Left ventricle myocardium superior (tissue), 1 donor: Measurements from ENCODE around the gene PAX2. TPM values are rescaled to one million over a fixed set of nuclear protein-coding genes. Genes with fewer than 3 reads are reported as not detected.

Experiments used
- ATAC-seq: fragments of 200-7000 bp; cut with Tn5 transposase; one replicate; pipeline ENCODE4 v1.9.1; 2020; ENCODE audit warnings: mild to moderate bottlenecking, moderate library complexity
- DNase-seq: peaks from one replicate; pipeline ENCODE4 v3.0.0-alpha.2; 2020
- intact Hi-C: fragments of 100-400 bp; cut with micrococcal nuclease; formaldehyde crosslinking; loops from one replicate; pipeline ENCODE4 v1.11.0; 2022
- total RNA-seq: library from RNA; stranded (reverse); fragmentation: NEBNext Ultra II Directional; extraction: Animal tissue kit (Norgen Biotek cat#: 25700); gene quantifications from one replicate; pipeline ENCODE4 v1.2.1, GENCODE V29; 2021
- donor health status: DM: no; HTN: yes; CAD: no; lungs with severe emphysema.

The PAX2 gene
- total RNA-seq, 1 donor from 2014 or later: not detected

GRCh38 chr10:100776671-100777070 lies 31.3 kb downstream of the PAX2 start:
- ATAC-seq (no peak), DNase-seq (no peak)
- intact Hi-C loops: no loop called here

DNA sequence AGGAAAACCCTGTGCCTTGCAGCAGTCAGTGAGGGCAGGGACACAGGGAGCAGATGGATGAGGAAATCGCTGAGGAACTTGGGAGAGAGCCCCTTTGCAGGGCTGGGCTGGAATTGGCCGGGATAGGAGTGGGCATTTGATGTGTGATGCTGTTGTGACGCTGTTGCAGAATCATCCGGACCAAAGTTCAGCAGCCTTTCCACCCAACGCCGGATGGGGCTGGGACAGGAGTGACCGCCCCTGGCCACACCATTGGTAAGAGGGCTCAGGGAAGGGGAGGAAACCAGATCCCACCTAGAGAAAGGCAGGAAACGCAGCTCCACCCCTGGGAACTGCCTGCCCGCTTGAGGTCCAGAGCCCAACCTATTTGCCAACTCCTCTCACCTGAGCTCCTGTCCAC lies 33.9 kb downstream of the PAX2 start:
- ATAC-seq (no peak), DNase-seq (no peak)
- intact Hi-C loops: no loop called here

- DNase-seq: no peak
- ATAC-seq: no peak
These were observed 34.9 kb downstream of the PAX2 start for GRCh38 chr10:100780324-100780723.

GRCh38 chr10:100781145-100781665 lies 35.8 kb downstream of the PAX2 start:
- intact Hi-C loops: no loop called here
- ATAC-seq (no peak), DNase-seq (no peak)

More at GRCh38 chr10:100780324-100780723, 34.9 kb downstream of the PAX2 start:
- intact Hi-C loops: no loop called here

DNA sequence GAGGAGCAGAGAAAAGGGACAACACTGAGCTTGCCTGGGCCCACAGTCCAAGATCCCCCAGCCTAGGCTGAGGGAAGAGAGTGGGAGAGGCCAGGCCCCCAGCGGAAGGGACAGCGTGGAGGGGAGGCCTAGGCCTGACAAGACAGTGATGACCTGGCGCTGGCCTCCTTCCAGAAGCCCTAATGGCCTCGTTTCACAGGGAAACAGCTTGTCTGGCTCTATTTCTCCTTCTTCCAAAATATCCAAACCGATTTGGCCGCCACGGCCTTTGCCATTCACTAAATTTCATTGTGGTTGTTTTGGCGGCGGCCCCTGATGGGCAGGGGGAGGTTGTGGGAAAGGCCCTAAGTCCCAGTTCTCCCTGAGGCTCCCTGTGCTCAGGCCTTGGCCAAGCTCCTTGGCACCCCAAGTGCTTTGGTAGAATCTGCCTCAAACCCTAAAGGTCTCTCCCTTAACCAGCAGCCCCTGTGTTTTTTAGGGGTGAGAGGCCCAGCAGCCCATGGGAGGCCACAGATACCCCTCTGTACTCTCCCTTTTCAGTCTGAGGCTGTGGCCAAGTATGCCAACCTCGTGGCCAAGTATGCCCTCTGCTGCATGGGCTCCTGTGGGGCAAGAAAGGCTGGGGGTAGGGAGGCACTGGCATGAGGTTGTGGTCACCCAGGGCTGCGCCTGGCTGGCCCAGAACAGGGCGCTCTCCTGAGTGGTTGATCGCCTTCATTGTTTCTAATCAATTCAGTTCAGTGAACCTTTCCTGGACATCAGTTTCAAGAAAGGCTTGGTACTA lies 37.3 kb downstream of the PAX2 start:
- no peak for DNase-seq
- intact Hi-C loops: no loop called here
- no peak for ATAC-seq

- DNase-seq (no peak), ATAC-seq (no peak)
- intact Hi-C loops: no loop called here
These were observed 38.7 kb downstream of the PAX2 start for GRCh38 chr10:100784126-100784525.

- ATAC-seq (no peak), DNase-seq (no peak)
- intact Hi-C loops: no loop called here
These were observed 41.2 kb downstream of the PAX2 start for GRCh38 chr10:100786591-100786990.

GRCh38 chr10:100788002-100788903 lies 42.9 kb downstream of the PAX2 start:
- intact Hi-C loops: no loop called here
- DNase-seq (no peak), ATAC-seq (no peak)

DNA sequence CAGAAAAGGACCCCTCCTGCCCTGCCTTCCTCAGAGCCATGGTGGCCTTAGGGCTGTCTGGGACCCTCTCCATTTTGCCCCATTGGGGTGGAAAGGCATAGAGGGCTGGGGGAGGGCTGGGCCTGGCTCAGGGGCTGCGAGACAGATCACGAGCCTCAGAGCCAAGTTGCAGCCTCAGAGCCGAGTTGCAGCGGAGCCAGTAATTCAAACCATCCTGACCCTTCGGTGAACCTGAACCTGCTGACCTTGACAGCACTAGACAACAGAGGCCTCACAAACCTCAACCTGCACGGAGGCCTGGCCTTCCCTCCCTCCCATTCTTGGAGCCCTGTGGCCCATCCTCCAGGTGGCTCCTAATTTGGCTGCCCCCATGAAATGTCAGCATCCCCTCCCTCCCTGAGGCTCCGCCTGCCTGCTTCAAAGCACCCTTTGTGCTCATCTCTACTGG lies 45.4 kb downstream of the PAX2 start:
- intact Hi-C loops: no loop called here
- DNase-seq (no peak), ATAC-seq (no peak)

DNA sequence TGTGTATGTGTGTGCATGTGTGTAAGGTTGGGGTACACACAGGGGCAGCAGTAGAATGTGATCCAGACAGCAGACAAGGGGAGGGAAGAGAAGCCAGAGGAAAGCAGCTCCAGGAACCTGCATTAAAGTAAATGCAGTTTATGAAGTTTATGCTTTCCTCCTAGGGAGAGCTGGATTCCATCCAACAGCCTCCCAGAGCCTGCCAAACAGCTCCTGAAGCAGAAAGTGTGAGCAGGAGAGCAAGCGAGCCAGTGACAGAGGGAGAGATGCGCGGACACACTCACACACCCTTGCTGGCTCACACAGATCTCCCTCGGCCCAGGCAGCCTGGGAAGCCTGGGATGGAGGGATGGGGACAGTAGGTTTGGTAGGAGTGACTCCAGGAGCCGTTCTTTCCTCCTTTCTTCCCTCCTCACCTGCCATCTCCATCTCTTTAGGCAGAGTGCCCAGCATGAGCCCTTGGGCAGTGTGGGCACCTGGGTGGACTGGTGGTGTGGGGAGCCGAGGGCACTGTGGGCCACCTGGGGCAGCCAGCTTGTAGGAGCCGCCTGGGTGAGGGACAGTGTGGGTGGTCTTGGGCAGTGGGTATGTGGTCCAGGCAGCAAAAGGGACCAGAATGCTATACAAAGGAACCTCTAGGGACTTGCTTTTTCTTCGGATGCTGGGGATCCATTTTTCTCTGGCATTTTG lies 46.1 kb downstream of the PAX2 start:
- intact Hi-C loops: no loop called here
- ATAC-seq: no peak
- DNase-seq: no peak

DNA sequence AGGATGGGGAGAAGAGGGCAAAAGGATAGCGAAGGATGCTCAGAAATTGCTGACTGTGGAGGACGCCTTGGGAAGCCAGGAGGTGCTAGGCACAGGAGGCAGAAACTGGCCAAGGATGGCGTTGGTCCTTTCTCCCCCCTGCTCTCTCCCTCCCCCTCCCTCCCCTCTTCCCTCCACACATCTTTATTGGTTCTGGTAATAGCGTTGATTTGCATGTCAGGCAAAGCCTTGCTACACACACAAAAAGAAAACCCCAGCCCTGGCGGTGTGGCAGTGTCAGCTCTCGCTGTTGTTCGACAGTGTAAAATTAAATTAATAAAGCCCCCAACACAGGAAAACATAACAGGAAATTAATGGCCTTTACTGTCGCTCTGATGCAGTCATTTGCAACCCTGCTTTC lies 47.2 kb downstream of the PAX2 start:
- intact Hi-C loops: no loop called here
- ATAC-seq: no peak
- no peak for DNase-seq

- no peak for ATAC-seq
- DNase-seq: no peak
- intact Hi-C loops: no loop called here
These were observed 47.7 kb downstream of the PAX2 start for GRCh38 chr10:100793055-100793454.

DNA sequence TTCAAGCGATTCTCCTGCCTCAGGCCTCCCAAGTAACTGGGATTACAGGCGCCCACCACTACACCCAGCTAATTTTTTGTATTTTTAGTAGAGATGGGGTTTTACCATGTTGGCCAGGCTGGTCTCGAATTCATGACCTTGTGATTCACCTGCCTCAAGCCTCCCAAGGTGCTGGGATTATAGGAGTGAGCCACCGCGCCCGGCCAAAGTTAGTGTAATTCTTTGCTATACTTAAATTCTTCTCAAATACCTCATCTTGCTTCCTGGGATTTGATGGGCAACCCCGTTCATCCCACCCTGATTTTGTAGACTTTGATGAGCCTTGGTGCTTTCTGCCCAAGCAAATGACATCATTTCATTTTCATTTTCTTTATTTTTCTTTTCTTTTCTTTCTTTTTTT lies 54.5 kb downstream of the PAX2 start:
- DNase-seq (no peak), ATAC-seq (no peak)
- intact Hi-C loops: no loop called here

- no peak for DNase-seq
- intact Hi-C loops: no loop called here
- ATAC-seq: no peak
These were observed 55.5 kb downstream of the PAX2 start for GRCh38 chr10:100800931-100801330.

DNA sequence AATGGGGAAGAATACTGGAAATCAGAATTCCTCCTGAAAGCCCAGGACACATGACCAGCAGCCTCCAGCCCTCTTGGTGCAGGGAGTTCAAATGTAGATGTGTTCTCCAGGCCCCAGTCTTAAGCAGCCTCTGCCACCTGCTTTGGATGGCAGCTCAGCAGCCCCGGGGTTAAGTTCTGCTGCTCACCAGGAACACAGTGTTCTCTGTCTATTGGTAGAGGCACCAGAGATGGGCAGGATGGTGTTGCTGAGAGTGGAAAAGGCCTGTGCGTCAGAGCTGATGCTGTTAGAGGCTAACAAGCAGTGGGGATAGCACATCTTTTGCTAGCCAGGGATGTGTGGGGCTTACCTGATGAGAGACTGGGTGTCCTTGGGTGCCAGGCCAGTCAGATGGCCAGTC lies 56.8 kb downstream of the PAX2 start:
- no peak for DNase-seq
- ATAC-seq: no peak
- intact Hi-C loops: no loop called here

- ATAC-seq (no peak), DNase-seq (no peak)
- intact Hi-C loops: no loop called here
These were observed 57.2 kb downstream of the PAX2 start for GRCh38 chr10:100802607-100803006.

- DNase-seq (no peak), ATAC-seq (no peak)
- intact Hi-C loops: no loop called here
These were observed 58.1 kb downstream of the PAX2 start for GRCh38 chr10:100803492-100803891.

- DNase-seq: no peak
- ATAC-seq: no peak
These were observed 58.5 kb downstream of the PAX2 start for GRCh38 chr10:100803908-100804307.

GRCh38 chr10:100805543-100806355 lies 60.4 kb downstream of the PAX2 start:
- ATAC-seq (no peak), DNase-seq (no peak)
- intact Hi-C loops: no loop called here

More at GRCh38 chr10:100803908-100804307, 58.5 kb downstream of the PAX2 start:
- intact Hi-C loops: no loop called here
